HCT116 (cell line): ENCODE data around the gene PKN2. TPM values are rescaled to one million over a fixed set of nuclear protein-coding genes. Genes with fewer than 3 reads are reported as not detected.

Experiments
- ATAC-seq: fragments of 200-7000 bp; cut with Tn5 transposase; 2 replicates; pipeline ENCODE4 v1.9.1; 2020; ENCODE audit warnings: mild to moderate bottlenecking, moderate library complexity
- BruUV-seq: library from RNA; stranded (reverse); fragments of 400-500 nt; replicated peaks from 2 replicates; lab custom pipeline; 2021; lab: Mats Ljungman, UMichigan
- CTCF ChIA-PET: fragments of 300-600 bp; sonication (Branson Sonifier 250); formaldehyde crosslinking; loops from one replicate; lab custom pipeline; 2021; ENCODE audit warnings: antibody characterized with exemption; lab: Charles Lee
- POLR2A ChIA-PET: fragments of 300-600, 350-600 bp; sonication (Branson Sonifier 250); formaldehyde crosslinking; loops from one replicate; lab custom pipeline; 2021; ENCODE audit warnings: antibody characterized with exemption; lab: Charles Lee
- RAD21 ChIA-PET, 2 experiments: fragments of 300-600 bp; sonication (Branson Sonifier 250); formaldehyde crosslinking; loops; one replicate each; lab custom pipeline; 2023; ENCODE audit warnings: low total read pairs in 2 of 2; ENCODE audit not compliant: uncharacterized antibody in 2 of 2, unreplicated experiment in 2 of 2, low non-redundant PET in 1 of 2; lab: Charles Lee
- DNase-seq: peaks from one replicate; pipeline ENCODE4 v3.0.0-alpha.2; 2010; ENCODE audit warnings: low read depth, low spot score
- H2AFZ ChIP-seq: fragments of 200-600 bp; shearing (Covaris generic), sonication (generic); 2 replicates; pipeline ENCODE4 v1.6.1; 2017; ENCODE audit warnings: low read depth, mixed run types, mixed read lengths, antibody characterized with exemption, low read length; ENCODE audit not compliant: poor library complexity, severe bottlenecking
- H3K27ac ChIP-seq: 2 replicates; pipeline ENCODE4 v1.5.1; 2012; ENCODE audit warnings: low read depth, low read length
- H3K27me3 ChIP-seq: fragments of 200-600 bp; sonication (generic); 2 replicates; pipeline ENCODE4 v1.6.1; 2016; ENCODE audit warnings: mixed run types, low read length, mixed read lengths; ENCODE audit not compliant: insufficient read depth
- H3K36me3 ChIP-seq, 2 experiments: fragments of 200-500 bp in 1 of 2; fragments of 200-600 bp in 1 of 2; sonication (Bioruptor generic) in 1 of 2; sonication (generic) in 1 of 2; 2 replicates each; pipeline versions ENCODE4 v1.5.1 to v1.6.1; 2014 to 2016; ENCODE audit warnings: low read length in 2 of 2, inconsistent platforms in 1 of 2, mixed read lengths in 1 of 2, mixed run types in 1 of 2; ENCODE audit not compliant: insufficient read depth in 2 of 2, control insufficient read depth in 1 of 2
- H3K4me1 ChIP-seq, 2 experiments: fragments of 200-600 bp in 1 of 2; sonication (generic) in 1 of 2; 2 replicates each; pipeline versions ENCODE4 v1.5.1 to v1.6.1; 2012 to 2017; ENCODE audit warnings: low read length in 2 of 2, inconsistent platforms in 1 of 2, mild to moderate bottlenecking in 1 of 2, mixed read lengths in 1 of 2, mixed run types in 1 of 2, moderate library complexity in 1 of 2; ENCODE audit not compliant: insufficient read depth in 2 of 2, control insufficient read depth in 1 of 2
- H3K4me2 ChIP-seq: fragments of 200-600 bp; sonication (generic); 2 replicates; pipeline ENCODE4 v1.6.1; 2017; ENCODE audit warnings: mixed run types, low read length, mixed read lengths
- H3K4me3 ChIP-seq, 2 experiments: fragments of 200-600 bp in 1 of 2; sonication (generic) in 1 of 2; replicated peaks in 1 of 2; 2 replicates each; pipeline ENCODE4 v1.5.1; 2011 to 2016; ENCODE audit warnings: low read length in 2 of 2, control low read depth in 1 of 2, low read depth in 1 of 2, mild to moderate bottlenecking in 1 of 2, mixed read lengths in 1 of 2, mixed run types in 1 of 2
- H3K79me2 ChIP-seq: fragments of 200-600 bp; sonication (generic); 2 replicates; pipeline ENCODE4 v1.6.1; 2017; ENCODE audit warnings: mild to moderate bottlenecking, mixed run types, low read length, moderate library complexity, mixed read lengths; ENCODE audit not compliant: insufficient read depth
- H3K9ac ChIP-seq: fragments of 200-600 bp; sonication (generic); 2 replicates; pipeline ENCODE4 v1.6.1; 2016; ENCODE audit warnings: low read length, mixed read lengths
- H3K9me2 ChIP-seq: fragments of 200-600 bp; sonication (generic), shearing (Covaris generic); 2 replicates; pipeline ENCODE4 v1.6.1; 2017; ENCODE audit warnings: mixed run types, mild to moderate bottlenecking, moderate library complexity; ENCODE audit not compliant: insufficient read depth
- H3K9me3 ChIP-seq, 2 experiments: fragments of 200-500 bp in 1 of 2; fragments of 200-600 bp in 1 of 2; sonication (Bioruptor generic) in 1 of 2; sonication (generic) in 1 of 2; 2 replicates each; pipeline ENCODE4 v1.6.1; 2014 to 2017; ENCODE audit warnings: low read length in 2 of 2, mixed read lengths in 2 of 2, inconsistent platforms in 1 of 2, low read depth in 1 of 2, mild to moderate bottlenecking in 1 of 2, mixed run types in 1 of 2, moderate library complexity in 1 of 2; ENCODE audit not compliant: control insufficient read depth in 1 of 2, insufficient read depth in 1 of 2
- H4K20me1 ChIP-seq: fragments of 200-600 bp; sonication (generic), shearing (Covaris generic); 2 replicates; pipeline ENCODE4 v1.6.1; 2017; ENCODE audit warnings: mixed run types, mild to moderate bottlenecking, moderate library complexity; ENCODE audit not compliant: insufficient read depth
- ATF3 ChIP-seq: IDR thresholded peaks from 2 replicates; pipeline ENCODE4 v1.6.1; 2012
- EGR1 ChIP-seq: IDR thresholded peaks from 2 replicates; pipeline ENCODE4 v1.6.1; 2012; ENCODE audit warnings: low read depth
- FOSL1 ChIP-seq: IDR thresholded peaks from 2 replicates; pipeline ENCODE4 v1.6.1; 2012; ENCODE audit warnings: low read depth
- POLR2AphosphoS5 ChIP-seq: IDR thresholded peaks from 2 replicates; pipeline ENCODE4 v1.6.1; 2011; ENCODE audit warnings: mild to moderate bottlenecking, low read depth, low read length, moderate library complexity
- REST ChIP-seq: IDR thresholded peaks from 2 replicates; pipeline ENCODE4 v1.6.1; 2012; ENCODE audit warnings: low read depth
- intact Hi-C: fragments of 100-400 bp; cut with micrococcal nuclease; formaldehyde crosslinking; loops from 2 replicates; pipeline ENCODE4 v1.10.0; 2022
- total RNA-seq: library from RNA; stranded (reverse); gene quantifications from one replicate; pipeline ENCODE4 v1.2.1, GENCODE V29; 2021; ENCODE audit not compliant: unreplicated experiment

The PKN2 gene
- total RNA-seq, 1 experiment from 2014 or later: 44.3 TPM

GRCh38 chr1:88680471-88680870, 3.6 kb upstream of the PKN2 start:
- TF ChIP-seq POLR2AphosphoS5: no peak
- TF ChIP-seq FOSL1: no peak
- TF ChIP-seq EGR1: no peak
- TF ChIP-seq ATF3: no peak
- no peak for TF ChIP-seq REST
- TF ChIP-seq, all 23 proteins: peak for 0
- intact Hi-C loops: loop anchor here (5.0 kb wide), 1 partner anchor 1353 kb away; the partner anchor contains the start of gene LMO4
- Histone ChIP-seq H3K79me2 (peaks cover 7% of the 10 kb centered on the region), H3K9ac (no peak overlapping the region), H3K4me2 (no peak overlapping the region), H3K4me3 (no peak overlapping the region), H3K4me1 (peaks cover 0 to 10% of the 10 kb centered on the region in 2 experiments; a peak in 2 of 4 replicates), H2AFZ (no peak overlapping the region), H3K27ac (no peak overlapping the region), H4K20me1 (no peaks in the 10 kb centered on the region; the same call in 1 of the 2 replicates), H3K9me3 (no peaks in the 10 kb centered on the region), H3K27me3 (no peaks in the 10 kb centered on the region), H3K9me2 (no peaks in the 10 kb centered on the region), H3K36me3 (no peaks in the 10 kb centered on the region)
- ChIA-PET POLR2A (no interaction called here), CTCF (interaction anchor here (1.2 kb wide), 1 partner anchor 25 kb away, joined by 4 read pairs; no protein-coding TSS in a partner anchor), RAD21 (no interaction called here)
- DNase-seq: no peak
- ATAC-seq: no peak
- no TSS peak for BruUV-seq
